ENCODE data around the gene KIRREL2.

- TF ChIP-seq POLR2AphosphoS5 (IDR thresholded peaks at IDR 0.05), result no peak
- TF ChIP-seq, protein P1, sequence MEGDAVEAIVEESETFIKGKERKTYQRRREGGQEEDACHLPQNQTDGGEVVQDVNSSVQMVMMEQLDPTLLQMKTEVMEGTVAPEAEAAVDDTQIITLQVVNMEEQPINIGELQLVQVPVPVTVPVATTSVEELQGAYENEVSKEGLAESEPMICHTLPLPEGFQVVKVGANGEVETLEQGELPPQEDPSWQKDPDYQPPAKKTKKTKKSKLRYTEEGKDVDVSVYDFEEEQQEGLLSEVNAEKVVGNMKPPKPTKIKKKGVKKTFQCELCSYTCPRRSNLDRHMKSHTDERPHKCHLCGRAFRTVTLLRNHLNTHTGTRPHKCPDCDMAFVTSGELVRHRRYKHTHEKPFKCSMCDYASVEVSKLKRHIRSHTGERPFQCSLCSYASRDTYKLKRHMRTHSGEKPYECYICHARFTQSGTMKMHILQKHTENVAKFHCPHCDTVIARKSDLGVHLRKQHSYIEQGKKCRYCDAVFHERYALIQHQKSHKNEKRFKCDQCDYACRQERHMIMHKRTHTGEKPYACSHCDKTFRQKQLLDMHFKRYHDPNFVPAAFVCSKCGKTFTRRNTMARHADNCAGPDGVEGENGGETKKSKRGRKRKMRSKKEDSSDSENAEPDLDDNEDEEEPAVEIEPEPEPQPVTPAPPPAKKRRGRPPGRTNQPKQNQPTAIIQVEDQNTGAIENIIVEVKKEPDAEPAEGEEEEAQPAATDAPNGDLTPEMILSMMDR (IDR thresholded peaks at IDR 0.05), result no peak
- TF ChIP-seq POLR2A (IDR thresholded peaks at IDR 0.05), result no peak
These were observed 5.8 kb downstream of the KIRREL2 start for GRCh38 chr19:35862528-35862927.

Measured in prostate gland (tissue), 2 donors.